ENCODE data around the gene RNF157.
"Not testable (repeated sequence)": the region's sequence is repeated elsewhere in the genome, so short reads cannot be mapped to it uniquely, and the experiment has no call there.

Gene RNF157

DNA sequence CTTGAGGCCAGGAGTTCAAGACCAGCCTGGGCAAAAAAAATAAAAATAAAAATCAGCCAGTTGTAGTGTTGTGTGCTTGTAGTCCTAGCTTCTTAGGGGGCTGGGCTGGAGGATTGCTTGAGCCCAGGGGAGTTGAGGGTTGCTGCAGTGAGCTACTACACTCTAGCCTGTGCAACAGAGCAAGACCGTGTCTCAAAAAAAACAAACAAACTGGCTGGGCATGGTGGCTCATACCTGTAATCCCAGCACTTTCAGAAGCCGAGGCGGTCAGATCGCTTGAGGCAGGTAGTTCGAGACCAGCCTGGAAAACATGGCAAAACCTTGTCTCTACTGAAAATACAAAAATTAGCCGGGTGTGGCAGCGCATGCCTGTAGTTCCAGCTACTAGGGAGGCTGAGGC, 19.9 kb upstream of the RNF157 start:
- TF ChIP-seq, protein P1, sequence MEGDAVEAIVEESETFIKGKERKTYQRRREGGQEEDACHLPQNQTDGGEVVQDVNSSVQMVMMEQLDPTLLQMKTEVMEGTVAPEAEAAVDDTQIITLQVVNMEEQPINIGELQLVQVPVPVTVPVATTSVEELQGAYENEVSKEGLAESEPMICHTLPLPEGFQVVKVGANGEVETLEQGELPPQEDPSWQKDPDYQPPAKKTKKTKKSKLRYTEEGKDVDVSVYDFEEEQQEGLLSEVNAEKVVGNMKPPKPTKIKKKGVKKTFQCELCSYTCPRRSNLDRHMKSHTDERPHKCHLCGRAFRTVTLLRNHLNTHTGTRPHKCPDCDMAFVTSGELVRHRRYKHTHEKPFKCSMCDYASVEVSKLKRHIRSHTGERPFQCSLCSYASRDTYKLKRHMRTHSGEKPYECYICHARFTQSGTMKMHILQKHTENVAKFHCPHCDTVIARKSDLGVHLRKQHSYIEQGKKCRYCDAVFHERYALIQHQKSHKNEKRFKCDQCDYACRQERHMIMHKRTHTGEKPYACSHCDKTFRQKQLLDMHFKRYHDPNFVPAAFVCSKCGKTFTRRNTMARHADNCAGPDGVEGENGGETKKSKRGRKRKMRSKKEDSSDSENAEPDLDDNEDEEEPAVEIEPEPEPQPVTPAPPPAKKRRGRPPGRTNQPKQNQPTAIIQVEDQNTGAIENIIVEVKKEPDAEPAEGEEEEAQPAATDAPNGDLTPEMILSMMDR (IDR thresholded peaks at IDR 0.05; ENCODE audit: control insufficient read depth, extremely low read depth, insufficient read depth): no peak
- no peak overlapping the region for H3K4me3 ChIP-seq (ENCODE audit: low read depth, low read length)
- DNase-seq (ENCODE audit: low read depth): no peak

DNA sequence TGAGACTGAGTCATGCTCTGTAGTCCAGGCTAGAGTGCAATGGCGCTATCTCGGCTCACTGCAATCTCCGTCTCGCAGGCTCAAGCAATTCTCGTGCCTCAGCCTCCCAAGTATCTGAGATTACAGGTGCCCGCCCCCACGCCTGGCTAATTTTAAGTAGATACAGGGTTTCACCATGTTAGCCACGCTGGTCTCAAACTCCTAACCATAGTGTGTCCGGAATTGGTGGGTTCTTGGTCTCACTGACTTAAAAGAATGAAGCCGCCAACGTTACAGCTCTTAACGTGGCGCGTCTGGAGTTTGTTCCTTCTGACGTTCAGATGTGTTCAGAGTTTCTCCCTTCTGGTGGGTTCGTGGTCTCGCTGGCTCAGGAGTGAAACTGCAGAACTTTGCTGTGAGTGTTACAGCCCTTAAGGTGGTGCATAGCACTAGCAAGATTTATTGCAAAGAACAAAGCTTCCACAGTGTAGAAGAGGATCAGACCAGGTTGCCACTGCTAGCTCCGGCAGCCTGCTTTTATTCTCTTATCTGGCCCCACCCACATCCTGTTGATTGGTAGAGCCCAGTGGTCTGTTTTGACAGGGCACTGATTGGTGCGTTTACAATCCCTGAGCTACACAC, 16.2 kb upstream of the RNF157 start:
- DNase-seq (ENCODE audit: low read depth); H3K4me3 ChIP-seq (ENCODE audit: low read depth, low read length): not testable (repeated sequence)

DNA sequence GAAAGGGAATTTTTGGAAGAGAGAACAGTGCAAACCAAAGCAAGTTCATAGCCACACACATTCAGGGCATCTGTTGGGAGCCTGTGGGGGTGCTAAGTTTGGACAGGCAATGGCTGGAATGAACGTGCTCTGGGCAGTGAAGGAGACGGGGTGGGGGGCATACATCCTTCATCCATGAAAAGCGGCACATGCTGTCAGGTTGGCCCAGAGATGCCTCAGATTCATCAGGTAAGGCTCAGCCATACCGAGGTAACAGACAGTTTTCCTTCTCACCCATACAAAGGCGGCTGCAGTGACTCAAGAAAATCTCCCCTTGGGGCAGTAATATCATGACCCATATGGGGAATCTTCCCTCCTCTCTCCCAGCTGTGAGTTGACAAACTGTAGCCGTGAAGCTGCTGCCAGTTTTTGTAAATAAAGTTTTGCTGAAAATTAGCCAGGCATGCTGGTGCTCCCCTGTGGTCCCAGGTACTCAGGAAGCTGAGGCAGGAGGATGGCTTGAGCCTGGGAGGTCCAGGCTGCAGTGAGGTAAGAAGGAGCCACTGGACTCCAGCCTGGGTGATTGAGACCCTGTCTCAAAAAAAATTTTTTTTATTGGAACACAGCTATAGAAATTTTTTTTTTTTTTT, 15.6 kb upstream of the RNF157 start:
- TF ChIP-seq, protein P1 (IDR thresholded peaks at IDR 0.05; ENCODE audit: control insufficient read depth, extremely low read depth, insufficient read depth): no peak
- H3K4me3 ChIP-seq (ENCODE audit: low read depth, low read length): no peak overlapping the region
- DNase-seq (ENCODE audit: low read depth): no peak

DNA sequence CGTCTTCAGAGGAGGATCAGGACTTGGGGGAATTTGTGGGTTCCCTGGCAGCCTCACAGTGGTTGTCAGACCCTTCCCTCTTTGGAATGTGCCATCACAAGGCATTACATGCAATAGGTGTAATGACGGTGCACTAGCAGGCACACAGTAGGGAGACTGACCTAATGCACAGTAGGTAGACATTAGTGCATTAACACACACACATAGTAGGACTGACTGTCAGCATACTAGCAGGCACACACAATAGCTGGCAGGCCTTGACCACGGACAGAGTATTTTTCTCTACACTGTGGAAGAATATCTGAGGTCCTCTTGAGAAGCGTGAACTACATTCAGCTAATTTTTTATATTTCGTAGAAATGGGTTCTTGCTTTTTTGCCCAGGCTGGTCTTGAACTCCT, 14.0 kb upstream of the RNF157 start:
- DNase-seq (ENCODE audit: low read depth): no peak
- H3K4me3 ChIP-seq (ENCODE audit: low read depth, low read length): no peak overlapping the region
- TF ChIP-seq, protein P1 (IDR thresholded peaks at IDR 0.05; ENCODE audit: control insufficient read depth, extremely low read depth, insufficient read depth): no peak

DNA sequence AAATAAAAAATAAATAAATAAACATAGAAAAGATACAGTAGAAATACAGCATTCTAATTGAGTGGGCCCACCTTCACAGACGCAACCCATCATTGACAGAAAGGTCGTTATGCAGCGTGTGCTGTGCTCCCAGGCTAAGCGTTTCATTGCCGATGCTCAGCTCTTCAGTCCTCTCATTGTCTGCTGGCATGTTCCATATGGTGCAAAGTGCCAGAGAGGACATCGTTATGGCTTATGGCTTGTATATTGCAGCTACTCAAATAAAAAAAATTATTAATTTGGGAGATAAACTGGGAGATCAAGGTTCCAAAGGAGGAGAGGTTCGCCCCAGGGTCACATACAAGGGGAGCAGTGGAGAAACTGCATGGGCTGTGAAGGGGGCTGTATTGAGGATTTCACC, 13.5 kb upstream of the RNF157 start:
- TF ChIP-seq, protein P1 (IDR thresholded peaks at IDR 0.05; ENCODE audit: control insufficient read depth, extremely low read depth, insufficient read depth): no peak
- no peak for DNase-seq (ENCODE audit: low read depth)

DNA sequence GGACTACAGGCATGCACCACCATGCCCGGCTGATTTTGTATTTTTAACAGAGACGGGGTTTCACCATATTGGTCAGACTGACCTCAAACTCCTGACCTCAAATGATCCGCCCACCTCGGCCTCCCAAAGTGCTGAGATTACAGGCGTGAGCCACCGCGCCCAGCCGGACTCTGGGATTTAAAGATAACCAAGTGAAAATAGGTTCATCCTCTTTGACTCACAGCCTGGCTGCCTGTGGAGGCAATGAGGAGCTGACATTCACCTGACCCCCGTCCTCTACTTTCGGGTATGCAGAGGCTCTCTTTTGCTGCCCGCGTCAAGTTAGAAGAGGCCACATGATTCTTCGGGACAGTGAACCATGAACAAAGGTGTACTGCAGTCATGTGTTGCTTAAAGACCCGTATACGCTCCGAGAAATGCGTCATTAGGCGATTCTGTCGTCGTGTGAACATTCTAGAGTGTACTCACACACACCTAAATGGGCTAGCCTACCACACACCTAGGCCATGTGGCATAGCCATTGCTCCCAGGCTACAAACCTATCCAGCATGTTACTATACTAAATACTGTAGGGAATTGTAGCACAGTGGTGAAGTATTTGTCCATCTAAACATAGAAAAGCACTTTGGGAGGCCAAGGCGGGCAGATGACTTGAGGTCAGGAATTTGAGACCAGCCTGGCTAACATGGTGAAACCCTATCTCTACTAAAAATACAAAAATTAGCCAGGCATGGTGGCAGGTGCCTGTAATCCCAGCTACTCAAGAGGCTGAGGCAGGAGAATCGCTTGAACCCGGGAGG, 12.9 kb upstream of the RNF157 start:
- H3K4me3 ChIP-seq (ENCODE audit: low read depth, low read length); DNase-seq (ENCODE audit: low read depth): not testable (repeated sequence)

More for the DNA sequence above, 13.5 kb upstream of the RNF157 start:
- no peak overlapping the region for H3K4me3 ChIP-seq (ENCODE audit: low read depth, low read length)

DNA sequence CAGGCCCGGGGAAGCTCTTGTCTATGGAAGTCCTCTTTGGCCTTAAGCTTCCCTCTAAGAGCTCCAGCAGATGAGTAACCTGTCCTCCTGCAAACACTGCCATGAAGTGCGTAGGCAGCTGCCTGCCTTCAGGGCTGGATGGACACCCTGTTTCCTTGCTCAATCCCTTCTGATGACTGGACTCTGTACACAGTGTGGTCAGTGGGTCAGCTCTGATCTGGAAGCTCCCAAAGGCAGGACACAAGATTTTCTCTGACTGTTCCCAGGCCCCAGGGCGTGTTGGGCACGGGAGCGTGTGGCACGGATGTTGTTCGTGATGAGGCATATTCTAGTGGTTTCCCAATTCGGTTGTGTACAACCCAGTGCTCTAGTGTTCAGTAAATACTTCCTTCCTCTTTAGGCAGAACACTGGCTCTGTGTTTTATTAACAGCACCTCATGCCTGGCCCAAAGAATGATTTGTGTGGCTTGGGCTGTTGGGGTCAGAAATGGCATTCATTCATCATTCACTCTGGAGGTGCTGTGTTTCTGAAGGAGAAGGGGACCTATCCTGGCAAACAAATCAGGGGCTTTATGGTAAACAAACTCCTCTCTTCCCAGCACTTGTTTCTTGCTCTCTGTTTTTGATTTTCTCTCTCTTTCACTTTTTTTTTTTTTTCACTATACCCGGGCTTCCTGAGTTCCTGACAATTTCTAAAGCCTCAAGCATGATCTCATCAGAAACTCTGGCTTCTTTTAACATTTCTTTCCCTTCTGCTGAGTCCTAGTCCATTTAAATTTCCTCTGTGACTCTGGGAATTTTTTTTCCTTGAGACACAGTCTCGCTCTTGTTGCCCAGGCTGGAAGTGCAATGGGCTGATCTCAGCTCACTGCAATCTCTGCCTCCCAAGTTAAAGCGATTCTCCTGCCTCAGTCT, 12.0 kb upstream of the RNF157 start:
- no peak for DNase-seq (ENCODE audit: low read depth)
- TF ChIP-seq, protein P1 (IDR thresholded peaks at IDR 0.05; ENCODE audit: control insufficient read depth, extremely low read depth, insufficient read depth): no peak

More for the DNA sequence above, 12.0 kb upstream of the RNF157 start:
- H3K4me3 ChIP-seq (ENCODE audit: low read depth, low read length): no peak overlapping the region
